HEK293 (cell line): ENCODE data around the gene CRY2.

Experiments
- CTCF ChIA-PET: fragments of 350-600 bp; formaldehyde crosslinking; extraction: SDS; loops from one replicate; lab custom pipeline; 2021; ENCODE audit warnings: antibody characterized with exemption; lab: Yijun Ruan, JAX
- POLR2A ChIA-PET: fragments of 300-600 bp; formaldehyde crosslinking; extraction: SDS; loops from one replicate; lab custom pipeline; 2020; ENCODE audit warnings: antibody characterized with exemption, inconsistent platforms; lab: Yijun Ruan, JAX
- H3K27ac ChIP-seq: fragments of 200-500 bp; sonication (Bioruptor generic); 2 replicates; pipeline ENCODE4 v1.5.1; 2014; ENCODE audit warnings: low read depth, low read length, control low read depth, inconsistent platforms; ENCODE audit errors: extremely low read depth
- H3K36me3 ChIP-seq, 2 experiments: fragments of 200-500 bp in 1 of 2; sonication (Bioruptor generic) in 1 of 2; 1 replicate in 1 of 2; 2 replicates in 1 of 2; pipeline ENCODE4 v1.5.1; 2014 to 2017; ENCODE audit warnings: inconsistent platforms in 2 of 2, low read length in 2 of 2; ENCODE audit not compliant: control insufficient read depth in 2 of 2, insufficient read depth in 1 of 2
- H3K4me1 ChIP-seq: fragments of 200-500 bp; sonication (Bioruptor generic); 2 replicates; pipeline ENCODE4 v1.5.1; 2014; ENCODE audit warnings: mild to moderate bottlenecking, low read length, inconsistent platforms; ENCODE audit not compliant: control insufficient read depth, insufficient read depth
- H3K4me3 ChIP-seq: 2 replicates; pipeline ENCODE4 v1.5.1; 2011; ENCODE audit warnings: low read depth, mild to moderate bottlenecking, control low read depth, low read length, moderate library complexity
- H3K9me3 ChIP-seq: fragments of 200-500 bp; sonication (Bioruptor generic); 2 replicates; pipeline ENCODE4 v1.5.1; 2014; ENCODE audit warnings: low read depth, low read length, inconsistent platforms; ENCODE audit not compliant: control insufficient read depth, insufficient read depth
- ATF2 ChIP-seq: fragments of 450-650 bp; formaldehyde crosslinking; IDR thresholded peaks from 2 replicates; pipeline ENCODE4 v1.5.1; 2016; ENCODE audit warnings: missing biosample characterization, missing genetic modification characterization, low read depth
- EGR2 ChIP-seq: fragments of 450-650 bp; formaldehyde crosslinking; IDR thresholded peaks from 2 replicates; pipeline ENCODE4 v1.5.1; 2016; ENCODE audit warnings: low read depth, missing biosample characterization, missing genetic modification characterization
- HOXD13 ChIP-seq: sonication (generic); formaldehyde crosslinking; IDR thresholded peaks from 2 replicates; pipeline ENCODE4 v1.8.0; 2022; ENCODE audit warnings: missing genetic modification reagents, borderline replicate concordance
- SP3 ChIP-seq: fragments of 450-650 bp; formaldehyde crosslinking; IDR thresholded peaks from 2 replicates; pipeline ENCODE4 v1.5.1; 2016; ENCODE audit warnings: missing biosample characterization, missing genetic modification characterization
- ZIC2 ChIP-seq: fragments of 450-650 bp; formaldehyde crosslinking; IDR thresholded peaks from 2 replicates; pipeline ENCODE4 v1.5.1; 2016; ENCODE audit warnings: missing biosample characterization, missing genetic modification characterization
- ZNF114 ChIP-seq: fragments of 450-650 bp; formaldehyde crosslinking; IDR thresholded peaks from 2 replicates; pipeline ENCODE4 v1.5.0; 2017; ENCODE audit warnings: missing biosample characterization, missing genetic modification characterization
- ZNF292 ChIP-seq: fragments of 450-650 bp; formaldehyde crosslinking; IDR thresholded peaks from 2 replicates; pipeline ENCODE4 v1.5.1; 2016; ENCODE audit warnings: low read depth, missing biosample characterization, missing genetic modification characterization, borderline replicate concordance
- ZNF335 ChIP-seq: fragments of 450-650 bp; formaldehyde crosslinking; conservative IDR thresholded peaks from 2 replicates; pipeline ENCODE4 v1.5.1; 2016; ENCODE audit warnings: missing biosample characterization, missing genetic modification characterization
- ZNF514 ChIP-seq: fragments of 450-650 bp; formaldehyde crosslinking; IDR thresholded peaks from 2 replicates; pipeline ENCODE4 v1.5.1; 2016; ENCODE audit warnings: missing biosample characterization, missing genetic modification characterization
- ZNF544 ChIP-seq: fragments of 450-650 bp; formaldehyde crosslinking; IDR thresholded peaks from 2 replicates; pipeline ENCODE4 v1.5.0; 2017; ENCODE audit warnings: missing biosample characterization, missing genetic modification characterization
- ZNF776 ChIP-seq: fragments of 450-650 bp; formaldehyde crosslinking; IDR thresholded peaks from 2 replicates; pipeline ENCODE4 v1.5.0; 2017; ENCODE audit warnings: missing biosample characterization, missing genetic modification characterization, borderline replicate concordance
- ZSCAN23 ChIP-seq: fragments of 450-650 bp; formaldehyde crosslinking; IDR thresholded peaks from 2 replicates; pipeline ENCODE4 v1.5.1; 2016; ENCODE audit warnings: missing biosample characterization, missing genetic modification characterization

CRY2 gene

GRCh38 chr11:45852712-45853101 is 5.4 kb downstream of the CRY2 start:
- H3K4me3 ChIP-seq = no peak overlapping the region
- H3K9me3 ChIP-seq = no peaks in the 10 kb centered on the region
- CTCF ChIA-PET = interaction anchor here (1.0 to 1.1 kb wide), 2 partner anchors 10 to 20 kb away, joined by 3 to 6 read pairs; no protein-coding TSS in a partner anchor
- no peaks in the 10 kb centered on the region for H3K4me1 ChIP-seq
- POLR2A ChIA-PET = no interaction called here
- no peak for TF ChIP-seq ZNF514
- TF ChIP-seq ZNF544 (tag by site-specific recombination) = no peak
- TF ChIP-seq ZSCAN23 (tag by site-specific recombination) = no peak
- TF ChIP-seq ZNF335 (tag by site-specific recombination) = no peak
- TF ChIP-seq, all 188 proteins: peak for 0
- Histone ChIP-seq H3K36me3 (peaks cover 0 to 11% of the 10 kb centered on the region in 2 experiments; a peak in 1 of 3 replicates), H3K27ac (no peak overlapping the region)

- CTCF ChIA-PET = interaction anchor here (1.0 to 1.1 kb wide), 2 partner anchors 11 to 19 kb away, joined by 3 to 6 read pairs; no protein-coding TSS in a partner anchor
- Histone ChIP-seq H3K27ac (no peak overlapping the region), H3K9me3 (no peaks in the 10 kb centered on the region), H3K36me3 (peaks cover 0 to 19% of the 10 kb centered on the region in 2 experiments; a peak in 1 of 3 replicates), H3K4me1 (no peaks in the 10 kb centered on the region), H3K4me3 (no peak overlapping the region)
- POLR2A ChIA-PET = no interaction called here
- TF ChIP-seq EGR2 (tag by site-specific recombination) = peak; percentile 29; the same call in 1 of the 2 replicates
- TF ChIP-seq ZNF776 (tag by site-specific recombination) = no peak
Measured at GRCh38 chr11:45853332-45854219, 6.3 kb downstream of the CRY2 start.

GRCh38 chr11:45855308-45855707 is 8.0 kb downstream of the CRY2 start:
- no peaks in the 10 kb centered on the region for H3K9me3 ChIP-seq
- H3K36me3 ChIP-seq = peaks cover 0 to 32% of the 10 kb centered on the region in 2 experiments; a peak in 1 of 3 replicates
- H3K27ac ChIP-seq = no peak overlapping the region
- no peak overlapping the region for H3K4me3 ChIP-seq
- H3K4me1 ChIP-seq = no peaks in the 10 kb centered on the region
- no peak for TF ChIP-seq ZNF292
- TF ChIP-seq ZIC2 (tag by site-specific recombination) = peak; percentile 55
- ChIA-PET POLR2A (interaction anchor here (0.6 kb wide), 1 partner anchor 505 kb away, joined by 4 read pairs; no protein-coding TSS in a partner anchor), CTCF (interaction anchor here (0.6 to 2.2 kb wide), 4 partner anchors 13 to 84 kb away, joined by 3 to 6 read pairs (median 4); no protein-coding TSS in a partner anchor)

- Histone ChIP-seq H3K4me1 (no peaks in the 10 kb centered on the region), H3K27ac (no peak overlapping the region), H3K9me3 (no peaks in the 10 kb centered on the region), H3K36me3 (peaks cover 0 to 40% of the 10 kb centered on the region in 2 experiments; a peak in 1 of 3 replicates), H3K4me3 (no peak overlapping the region)
- ChIA-PET CTCF (interaction anchor here (0.6 to 2.2 kb wide), 5 partner anchors 10 to 82 kb away, joined by 3 to 6 read pairs (median 4); no protein-coding TSS in a partner anchor), POLR2A (no interaction called here)
- TF ChIP-seq SP3 = no peak
- no peak for TF ChIP-seq ATF2 (tag by site-specific recombination)
- TF ChIP-seq ZNF114 (tag by site-specific recombination) = no peak
- no peak for TF ChIP-seq HOXD13
Measured at GRCh38 chr11:45856044-45856468, 8.8 kb downstream of the CRY2 start.
